Right lobe of liver (tissue), 4 donors: Measurements from ENCODE around the gene MEG3.

Experiments
- POLR2A ChIP-seq: fragments of 450-650 bp; IDR thresholded peaks from one replicate; pipeline ENCODE4 v1.6.1; 2017; ENCODE audit warnings: antibody characterized with exemption, mild to moderate bottlenecking
- TF ChIP-seq, protein P1 (sequence below), 4 donors: fragments of 200-600 bp in 3 of 4; fragments of 450-650 bp in 1 of 4; IDR thresholded peaks; one replicate each; pipeline versions ENCODE4 v1.5.1 to v1.8.0; 2016 to 2022; ENCODE audit warnings: antibody characterized with exemption in 4 of 4, mild to moderate bottlenecking in 2 of 4
- donor health status: DM: no; HTN: no; CAD: no.
- donor health status: DM: no; HTN: no; CAD: no.
- donor health status: DM: no; HTN: yes; CAD: no.

DNA sequence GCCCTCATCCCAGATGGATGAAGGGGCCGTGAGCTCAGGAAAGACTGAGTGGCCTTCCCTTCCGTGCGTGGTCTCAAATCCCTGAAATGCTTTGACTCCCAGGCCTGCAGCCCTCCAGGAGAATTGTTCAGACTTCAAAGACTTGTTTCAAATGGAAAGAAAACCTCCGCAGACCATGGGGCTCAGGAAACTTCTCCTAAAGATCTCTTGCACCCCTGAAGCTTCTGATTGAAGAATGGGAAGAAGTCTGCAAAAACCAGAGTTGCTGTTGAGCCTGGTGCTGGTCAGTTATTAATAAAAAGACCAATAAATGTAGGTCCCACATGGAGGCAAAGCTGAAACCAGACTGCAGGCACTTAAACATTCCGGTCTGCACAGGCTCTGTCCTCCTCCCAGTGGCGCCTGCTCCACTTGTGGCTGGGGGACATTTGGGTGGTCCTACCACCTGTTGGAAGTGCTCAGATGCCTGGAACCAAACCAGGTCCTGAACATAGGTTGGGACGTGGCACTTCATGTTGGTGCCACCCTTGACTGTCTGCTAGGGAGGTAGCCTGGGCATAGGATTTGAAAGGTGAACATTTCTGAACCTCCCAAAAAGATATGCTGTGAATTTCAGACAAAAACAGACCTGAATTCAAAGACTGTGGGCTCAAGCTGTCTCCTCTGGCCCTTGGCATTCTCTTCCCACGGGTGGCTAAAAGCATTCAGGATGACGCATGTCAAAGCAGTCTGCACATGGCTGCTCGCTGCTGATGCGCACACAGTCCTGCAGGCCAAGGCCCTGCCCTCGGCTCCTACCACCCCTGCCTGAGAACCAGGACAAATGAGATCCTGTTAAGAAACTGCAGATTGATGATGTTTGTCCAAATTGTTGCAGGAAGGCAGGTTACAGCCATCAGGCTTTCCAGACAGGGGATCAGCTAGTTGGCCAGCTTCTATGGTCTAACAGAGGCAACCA is 36.2 kb upstream of the MEG3 start:
- TF ChIP-seq POLR2A: no peak
- TF ChIP-seq, protein P1, sequence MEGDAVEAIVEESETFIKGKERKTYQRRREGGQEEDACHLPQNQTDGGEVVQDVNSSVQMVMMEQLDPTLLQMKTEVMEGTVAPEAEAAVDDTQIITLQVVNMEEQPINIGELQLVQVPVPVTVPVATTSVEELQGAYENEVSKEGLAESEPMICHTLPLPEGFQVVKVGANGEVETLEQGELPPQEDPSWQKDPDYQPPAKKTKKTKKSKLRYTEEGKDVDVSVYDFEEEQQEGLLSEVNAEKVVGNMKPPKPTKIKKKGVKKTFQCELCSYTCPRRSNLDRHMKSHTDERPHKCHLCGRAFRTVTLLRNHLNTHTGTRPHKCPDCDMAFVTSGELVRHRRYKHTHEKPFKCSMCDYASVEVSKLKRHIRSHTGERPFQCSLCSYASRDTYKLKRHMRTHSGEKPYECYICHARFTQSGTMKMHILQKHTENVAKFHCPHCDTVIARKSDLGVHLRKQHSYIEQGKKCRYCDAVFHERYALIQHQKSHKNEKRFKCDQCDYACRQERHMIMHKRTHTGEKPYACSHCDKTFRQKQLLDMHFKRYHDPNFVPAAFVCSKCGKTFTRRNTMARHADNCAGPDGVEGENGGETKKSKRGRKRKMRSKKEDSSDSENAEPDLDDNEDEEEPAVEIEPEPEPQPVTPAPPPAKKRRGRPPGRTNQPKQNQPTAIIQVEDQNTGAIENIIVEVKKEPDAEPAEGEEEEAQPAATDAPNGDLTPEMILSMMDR (IDR thresholded peaks at IDR 0.05): no peak
